ENCODE measurements around the gene APEH.
"Not testable (repeated sequence)": the region's sequence is repeated elsewhere in the genome, so short reads cannot be mapped to it uniquely, and the experiment has no call there.

The APEH gene

DNA sequence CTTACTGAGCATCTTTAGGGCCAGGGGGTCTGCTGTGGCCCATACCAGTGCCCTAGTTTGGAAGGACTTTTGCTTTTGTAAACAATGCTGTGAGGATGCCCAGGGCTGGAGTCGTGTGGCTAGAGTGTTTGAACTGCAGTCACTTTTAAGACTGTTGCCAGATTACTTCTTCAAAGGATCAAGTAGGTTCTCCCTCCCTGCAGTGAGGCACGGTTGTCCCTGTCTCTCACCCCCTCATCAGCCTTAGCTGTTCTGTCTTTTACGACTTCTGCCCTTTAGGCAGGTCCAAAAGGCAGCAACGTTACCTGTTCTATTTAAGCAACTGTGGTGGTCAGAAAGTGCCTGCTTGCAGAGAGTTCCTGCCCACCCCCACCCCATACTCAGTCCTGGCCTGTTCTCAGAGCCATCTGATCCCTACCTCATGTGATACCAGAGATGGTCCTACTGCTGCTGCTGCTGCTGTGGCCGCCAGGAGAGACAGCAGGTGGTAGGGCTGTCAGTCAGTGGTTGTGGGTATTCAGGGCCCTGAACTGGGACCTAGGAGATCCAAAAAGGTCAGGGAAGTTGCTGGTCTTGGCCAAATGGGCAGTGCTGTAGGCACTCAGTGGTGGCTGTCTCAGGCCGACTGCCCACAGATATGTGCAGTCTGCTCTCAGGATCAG lies 20.4 kb downstream of the APEH start:
- H3K18ac ChIP-seq (ENCODE audit: low read length); H3K9ac ChIP-seq (ENCODE audit: low read length); H3K23ac ChIP-seq (ENCODE audit: low read length); H3K79me2 ChIP-seq (ENCODE audit: control insufficient read depth, insufficient read depth, low read length); H4K5ac ChIP-seq (ENCODE audit: low read length); H3K79me1 ChIP-seq (ENCODE audit: low read length); H3K36me3 ChIP-seq (ENCODE audit: control insufficient read depth, insufficient read depth, low read length); H3K27me3 ChIP-seq (ENCODE audit: insufficient read depth, low read length, poor library complexity); H3K4me3 ChIP-seq (ENCODE audit: low read length); H3K4me1 ChIP-seq (ENCODE audit: control insufficient read depth, low read depth, low read length); H3K4me2 ChIP-seq (ENCODE audit: low read length); H4K8ac ChIP-seq (ENCODE audit: low read depth, low read length); H2BK120ac ChIP-seq (ENCODE audit: low read depth, low read length); H2AK5ac ChIP-seq (ENCODE audit: low read length); H2BK15ac ChIP-seq (replicated peaks; ENCODE audit: low read depth); H3K4ac ChIP-seq (ENCODE audit: low read depth, low read length); H3K27ac ChIP-seq (ENCODE audit: low read depth, low read length); H2BK5ac ChIP-seq (ENCODE audit: low read length); H3K56ac ChIP-seq (ENCODE audit: low read length): not testable (repeated sequence)
- peak; percentile 67 for DNase-seq
- no CpG with 5 or more reads among the region's 6 CpGs for WGBS (ENCODE audit: extremely low coverage, insufficient coverage, low lambda C conversion rate)

DNA sequence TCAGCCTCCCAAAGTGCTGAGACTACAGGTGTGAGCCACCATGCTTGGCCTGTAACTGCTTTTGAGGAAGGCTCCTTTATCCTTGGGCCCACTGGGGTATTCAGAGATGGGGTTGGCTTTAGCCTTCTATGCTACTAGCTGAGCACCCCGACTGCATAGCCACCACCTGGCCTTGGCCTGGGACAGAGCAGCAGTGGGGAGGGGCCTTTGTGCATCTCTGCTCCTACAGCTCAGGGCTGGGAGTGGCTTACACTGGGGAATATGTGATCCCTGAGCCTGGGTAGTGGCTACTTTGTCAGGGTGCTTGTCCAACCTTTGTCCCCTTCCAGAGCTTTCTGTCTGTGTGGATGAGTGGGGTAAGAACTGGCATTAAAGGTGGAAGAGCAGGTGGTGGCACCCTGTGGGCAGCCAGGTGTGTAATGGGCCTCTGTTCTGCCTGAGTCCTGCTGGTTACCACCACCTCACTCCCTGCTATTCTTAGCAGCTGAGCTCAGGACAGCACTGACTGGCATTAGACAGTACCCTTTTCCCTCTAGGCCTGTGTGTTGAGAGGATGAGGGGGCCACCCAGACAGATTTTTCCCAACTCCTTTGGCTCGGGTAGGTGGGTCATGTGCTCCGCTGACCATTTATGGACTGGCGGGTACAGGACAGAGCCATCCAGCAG lies 21.3 kb downstream of the APEH start:
- not testable (repeated sequence) for H3K23ac ChIP-seq (ENCODE audit: low read length); H3K9ac ChIP-seq (ENCODE audit: low read length); H2BK15ac ChIP-seq (replicated peaks; ENCODE audit: low read depth); H3K27ac ChIP-seq (ENCODE audit: low read depth, low read length); H3K79me1 ChIP-seq (ENCODE audit: low read length); H3K4me3 ChIP-seq (ENCODE audit: low read length); H2AK5ac ChIP-seq (ENCODE audit: low read length); DNase-seq; H3K4me2 ChIP-seq (ENCODE audit: low read length); H4K8ac ChIP-seq (ENCODE audit: low read depth, low read length); H3K56ac ChIP-seq (ENCODE audit: low read length); H3K36me3 ChIP-seq (ENCODE audit: control insufficient read depth, insufficient read depth, low read length); H3K18ac ChIP-seq (ENCODE audit: low read length); H2BK120ac ChIP-seq (ENCODE audit: low read depth, low read length); H3K4ac ChIP-seq (ENCODE audit: low read depth, low read length); H2BK5ac ChIP-seq (ENCODE audit: low read length); H3K27me3 ChIP-seq (ENCODE audit: insufficient read depth, low read length, poor library complexity); H3K4me1 ChIP-seq (ENCODE audit: control insufficient read depth, low read depth, low read length); H3K79me2 ChIP-seq (ENCODE audit: control insufficient read depth, insufficient read depth, low read length); H4K5ac ChIP-seq (ENCODE audit: low read length)
- WGBS (ENCODE audit: extremely low coverage, insufficient coverage, low lambda C conversion rate), result no CpG with 5 or more reads among the region's 4 CpGs

DNA sequence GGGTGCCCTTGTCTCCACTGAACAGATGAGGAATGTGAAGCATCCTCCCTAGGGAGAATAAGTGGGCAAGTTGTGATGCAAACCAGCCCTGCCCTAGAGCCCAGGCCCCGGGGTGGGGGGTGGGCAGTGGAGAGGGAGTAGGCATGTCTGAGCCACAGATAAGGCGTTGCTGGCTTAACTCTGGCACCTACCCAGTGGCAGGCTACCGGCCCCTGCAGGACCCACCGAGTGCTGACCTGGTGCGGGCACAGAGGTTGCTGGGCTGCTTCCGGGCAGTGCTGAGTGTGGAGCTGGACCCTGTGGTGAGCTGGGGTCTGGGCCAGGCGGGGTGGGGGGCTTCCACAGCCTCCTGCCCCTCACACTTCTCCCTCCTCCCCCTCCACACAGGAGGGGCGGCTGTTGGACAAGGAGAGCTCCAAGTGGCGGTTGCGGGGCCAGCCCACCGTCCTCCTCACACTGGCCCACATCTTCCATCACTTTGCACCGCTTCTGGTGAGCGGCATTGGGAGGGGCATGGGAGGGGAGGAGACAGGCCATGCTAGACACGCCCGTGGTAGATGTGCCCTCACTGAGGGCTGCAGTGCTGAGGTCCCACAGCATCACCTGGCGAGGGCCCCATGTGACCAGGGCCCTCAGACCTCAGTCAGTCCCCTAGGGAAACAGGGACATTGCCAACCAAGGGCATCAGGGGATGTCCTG lies 25.3 kb downstream of the APEH start:
- H2BK5ac ChIP-seq (ENCODE audit: low read length), result no peak overlapping the region
- H3K4me1 ChIP-seq (ENCODE audit: control insufficient read depth, low read depth, low read length), result no peaks in the 10 kb centered on the region
- no peak overlapping the region for H2AK5ac ChIP-seq (ENCODE audit: low read length)
- H3K27me3 ChIP-seq (ENCODE audit: insufficient read depth, low read length, poor library complexity), result no peaks in the 10 kb centered on the region
- H3K27ac ChIP-seq (ENCODE audit: low read depth, low read length), result no peak overlapping the region
- no peak overlapping the region for H4K5ac ChIP-seq (ENCODE audit: low read length)
- DNase-seq, result no peak
- H3K4ac ChIP-seq (ENCODE audit: low read depth, low read length), result no peak overlapping the region
- no peak overlapping the region for H2BK15ac ChIP-seq (replicated peaks; ENCODE audit: low read depth)
- no peak overlapping the region for H4K8ac ChIP-seq (ENCODE audit: low read depth, low read length)
- no peak overlapping the region for H3K18ac ChIP-seq (ENCODE audit: low read length)
- no peak overlapping the region for H2BK120ac ChIP-seq (ENCODE audit: low read depth, low read length)
- H3K36me3 ChIP-seq (ENCODE audit: control insufficient read depth, insufficient read depth, low read length), result peaks cover 3% of the 10 kb centered on the region
- no peak overlapping the region for H3K4me2 ChIP-seq (ENCODE audit: low read length)
- H3K79me1 ChIP-seq (ENCODE audit: low read length), result no peaks in the 10 kb centered on the region
- H3K4me3 ChIP-seq (ENCODE audit: low read length), result no peak overlapping the region
- no peak overlapping the region for H3K9ac ChIP-seq (ENCODE audit: low read length)
- no peaks in the 10 kb centered on the region for H3K79me2 ChIP-seq (ENCODE audit: control insufficient read depth, insufficient read depth, low read length)
- no peak overlapping the region for H3K56ac ChIP-seq (ENCODE audit: low read length)
- no peak overlapping the region for H3K23ac ChIP-seq (ENCODE audit: low read length)
- no CpG with 5 or more reads among the region's 16 CpGs for WGBS (ENCODE audit: extremely low coverage, insufficient coverage, low lambda C conversion rate)

DNA sequence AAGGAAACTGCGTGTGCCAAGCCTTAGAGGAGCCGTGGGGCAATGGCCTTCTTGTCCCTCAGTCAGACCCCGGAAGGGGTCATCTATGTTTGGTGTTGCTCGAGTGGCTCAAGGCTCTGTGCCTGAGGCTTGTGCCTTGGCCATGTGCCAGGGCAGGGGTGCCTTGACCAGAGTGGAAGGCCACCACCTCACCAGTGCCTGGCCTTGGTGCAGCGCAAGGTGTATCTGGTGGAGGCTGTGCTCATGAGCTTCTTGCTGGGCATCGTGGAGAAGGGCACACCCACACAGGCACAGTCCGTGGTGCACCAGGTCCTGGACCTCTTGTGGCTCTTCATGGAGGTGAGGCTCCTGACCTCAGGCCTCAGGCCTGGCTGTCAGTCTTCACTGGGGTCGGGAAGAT lies 25.9 kb downstream of the APEH start:
- H4K5ac ChIP-seq (ENCODE audit: low read length), result no peak overlapping the region
- no peak overlapping the region for H4K8ac ChIP-seq (ENCODE audit: low read depth, low read length)
- no peaks in the 10 kb centered on the region for H3K79me1 ChIP-seq (ENCODE audit: low read length)
- no peak overlapping the region for H3K27ac ChIP-seq (ENCODE audit: low read depth, low read length)
- DNase-seq, result no peak
- H3K4me3 ChIP-seq (ENCODE audit: low read length), result no peak overlapping the region
- H3K18ac ChIP-seq (ENCODE audit: low read length), result no peak overlapping the region
- H2BK15ac ChIP-seq (replicated peaks; ENCODE audit: low read depth), result no peak overlapping the region
- no peak overlapping the region for H2BK120ac ChIP-seq (ENCODE audit: low read depth, low read length)
- no peak overlapping the region for H3K56ac ChIP-seq (ENCODE audit: low read length)
- H3K36me3 ChIP-seq (ENCODE audit: control insufficient read depth, insufficient read depth, low read length), result peaks cover 3% of the 10 kb centered on the region
- WGBS (ENCODE audit: extremely low coverage, insufficient coverage, low lambda C conversion rate), result no CpG with 5 or more reads among the region's 8 CpGs
- H3K4me2 ChIP-seq (ENCODE audit: low read length), result no peak overlapping the region
- H2AK5ac ChIP-seq (ENCODE audit: low read length), result no peak overlapping the region
- no peaks in the 10 kb centered on the region for H3K27me3 ChIP-seq (ENCODE audit: insufficient read depth, low read length, poor library complexity)
- no peak overlapping the region for H3K9ac ChIP-seq (ENCODE audit: low read length)
- H2BK5ac ChIP-seq (ENCODE audit: low read length), result no peak overlapping the region
- H3K4me1 ChIP-seq (ENCODE audit: control insufficient read depth, low read depth, low read length), result no peaks in the 10 kb centered on the region
- H3K4ac ChIP-seq (ENCODE audit: low read depth, low read length), result no peak overlapping the region
- H3K23ac ChIP-seq (ENCODE audit: low read length), result no peak overlapping the region
- no peaks in the 10 kb centered on the region for H3K79me2 ChIP-seq (ENCODE audit: control insufficient read depth, insufficient read depth, low read length)

DNA sequence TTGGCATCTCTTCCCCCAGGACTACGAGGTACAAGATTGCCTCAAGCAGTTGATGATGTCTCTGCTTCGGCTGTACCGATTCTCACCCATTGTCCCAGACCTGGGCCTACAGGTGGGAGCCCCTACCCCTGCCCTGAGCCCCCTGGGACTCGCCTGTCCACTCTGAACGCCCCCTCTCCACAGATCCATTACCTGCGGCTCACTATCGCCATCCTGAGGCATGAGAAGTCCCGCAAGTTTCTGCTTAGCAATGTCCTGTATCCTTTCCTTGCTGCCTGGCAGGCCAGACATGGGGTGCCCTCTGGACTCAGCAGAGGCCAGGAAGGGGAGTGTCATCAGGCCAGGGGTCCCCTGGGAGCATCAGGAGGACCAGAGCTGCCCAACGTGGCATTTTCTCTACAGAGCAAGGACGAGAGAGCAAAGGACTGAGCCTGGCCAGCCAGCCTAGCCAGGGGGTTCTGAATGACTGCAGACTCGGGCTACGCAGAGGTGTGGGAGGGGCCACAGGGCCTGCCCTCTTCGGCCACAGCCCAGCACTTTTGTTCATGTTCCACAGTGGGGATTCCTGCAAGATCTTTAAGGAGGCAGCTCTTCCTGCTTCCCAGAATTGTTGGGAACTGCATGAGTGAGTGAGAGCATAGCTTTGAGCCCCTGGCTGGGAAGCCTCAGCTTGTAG lies 26.4 kb downstream of the APEH start:
- Histone ChIP-seq H3K56ac (ENCODE audit: low read length) (no peak overlapping the region), H3K79me1 (ENCODE audit: low read length) (no peaks in the 10 kb centered on the region), H3K4ac (ENCODE audit: low read depth, low read length) (no peak overlapping the region), H3K27ac (ENCODE audit: low read depth, low read length) (no peak overlapping the region), H3K18ac (ENCODE audit: low read length) (no peak overlapping the region), H3K36me3 (ENCODE audit: control insufficient read depth, insufficient read depth, low read length) (peaks cover 3% of the 10 kb centered on the region), H2BK15ac (replicated peaks; ENCODE audit: low read depth) (no peak overlapping the region), H2AK5ac (ENCODE audit: low read length) (no peak overlapping the region), H3K27me3 (ENCODE audit: insufficient read depth, low read length, poor library complexity) (no peaks in the 10 kb centered on the region), H2BK120ac (ENCODE audit: low read depth, low read length) (no peak overlapping the region), H3K4me1 (ENCODE audit: control insufficient read depth, low read depth, low read length) (no peaks in the 10 kb centered on the region), H3K79me2 (ENCODE audit: control insufficient read depth, insufficient read depth, low read length) (no peaks in the 10 kb centered on the region), H3K23ac (ENCODE audit: low read length) (no peak overlapping the region), H2BK5ac (ENCODE audit: low read length) (no peak overlapping the region), H3K4me3 (ENCODE audit: low read length) (no peak overlapping the region), H3K4me2 (ENCODE audit: low read length) (no peak overlapping the region), H3K9ac (ENCODE audit: low read length) (no peak overlapping the region), H4K5ac (ENCODE audit: low read length) (no peak overlapping the region), H4K8ac (ENCODE audit: low read depth, low read length) (no peak overlapping the region)
- WGBS (ENCODE audit: extremely low coverage, insufficient coverage, low lambda C conversion rate), result no CpG with 5 or more reads among the region's 13 CpGs
- DNase-seq, result peak; percentile 30

Data from mesendoderm (in vitro differentiated cells).